Epithelial cell of esophagus (primary cell): Measurements from ENCODE around the gene SLCO2B1.

Experiments
- DNase-seq: peaks from one replicate; pipeline ENCODE4 v3.0.0; 2010; ENCODE audit warnings: low read depth
- H3K4me3 ChIP-seq: 2 replicates; pipeline ENCODE4 v1.5.1; 2011; ENCODE audit warnings: mild to moderate bottlenecking, low read length, control low read depth
- CTCF ChIP-seq: IDR thresholded peaks from 2 replicates; pipeline ENCODE4 v1.5.1; 2011; ENCODE audit warnings: low read depth, mild to moderate bottlenecking, low read length, control low read depth, inconsistent platforms; ENCODE audit not compliant: insufficient read depth; ENCODE audit errors: missing control alignments

The SLCO2B1 gene

GRCh38 chr11:75193711-75194110, 42.8 kb downstream of the SLCO2B1 start:
- TF ChIP-seq CTCF = no peak
- DNase-seq = no peak
- H3K4me3 ChIP-seq = no peak overlapping the region

- no peak overlapping the region for H3K4me3 ChIP-seq
- TF ChIP-seq CTCF = no peak
- no peak for DNase-seq
Measured at GRCh38 chr11:75194147-75194546, 43.2 kb downstream of the SLCO2B1 start.

DNA sequence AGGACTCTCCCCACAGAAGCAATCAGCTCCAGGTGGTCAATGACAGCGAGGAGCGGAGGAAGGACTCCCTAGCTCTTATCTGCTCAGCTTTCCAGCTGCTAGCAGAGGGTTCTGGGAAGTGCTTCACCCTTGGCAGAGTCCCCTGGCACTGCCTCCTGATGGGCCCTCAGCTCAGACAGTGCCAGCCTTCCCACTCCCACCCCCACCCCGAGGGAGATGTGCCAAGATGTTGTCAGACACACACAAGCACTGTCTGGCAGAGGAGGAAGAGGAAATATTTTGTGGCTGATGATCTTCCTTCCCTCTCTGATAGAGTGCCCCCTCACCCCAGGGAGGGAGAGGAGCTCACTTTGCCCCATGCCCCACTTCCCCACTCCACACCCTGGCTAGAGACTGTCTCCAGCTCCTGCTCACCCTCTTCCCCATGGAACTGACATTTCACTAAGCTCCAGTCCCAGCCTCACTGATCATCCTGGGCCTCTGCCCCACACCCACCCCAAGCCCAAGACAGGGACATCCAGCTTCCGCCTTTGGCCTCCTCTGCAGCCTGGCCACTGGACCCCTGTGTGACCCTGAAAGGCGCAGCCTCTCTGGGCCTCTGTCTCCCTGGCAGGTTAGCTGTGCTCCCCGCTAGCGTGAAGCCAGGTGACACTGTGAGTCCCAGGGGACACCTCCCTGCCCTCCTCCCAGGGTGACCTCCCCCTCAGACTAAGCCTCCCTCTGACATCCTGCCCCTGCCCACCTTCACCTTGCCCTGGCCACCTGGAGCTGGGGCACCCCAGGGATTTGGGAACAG, 44.5 kb downstream of the SLCO2B1 start:
- no peak for TF ChIP-seq CTCF
- DNase-seq = no peak
- H3K4me3 ChIP-seq = no peak overlapping the region

DNA sequence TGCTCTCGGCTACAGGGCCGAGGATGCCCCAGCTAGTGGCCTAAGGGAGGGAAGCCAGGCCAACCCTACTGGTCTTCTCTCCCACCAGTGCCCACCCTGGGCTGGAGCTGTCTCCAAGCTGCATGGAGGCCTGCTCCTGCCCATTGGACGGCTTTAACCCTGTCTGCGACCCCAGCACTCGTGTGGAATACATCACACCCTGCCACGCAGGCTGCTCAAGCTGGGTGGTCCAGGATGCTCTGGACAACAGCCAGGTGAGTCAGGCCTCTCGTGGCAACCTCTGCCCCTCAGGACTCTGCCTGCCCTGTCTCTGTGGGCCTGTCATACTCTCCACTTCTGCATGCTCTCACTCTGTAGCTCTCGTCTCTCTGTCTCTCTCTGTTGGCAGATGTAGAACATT, 45.5 kb downstream of the SLCO2B1 start:
- no peak for DNase-seq
- H3K4me3 ChIP-seq = no peak overlapping the region
- TF ChIP-seq CTCF = no peak

DNA sequence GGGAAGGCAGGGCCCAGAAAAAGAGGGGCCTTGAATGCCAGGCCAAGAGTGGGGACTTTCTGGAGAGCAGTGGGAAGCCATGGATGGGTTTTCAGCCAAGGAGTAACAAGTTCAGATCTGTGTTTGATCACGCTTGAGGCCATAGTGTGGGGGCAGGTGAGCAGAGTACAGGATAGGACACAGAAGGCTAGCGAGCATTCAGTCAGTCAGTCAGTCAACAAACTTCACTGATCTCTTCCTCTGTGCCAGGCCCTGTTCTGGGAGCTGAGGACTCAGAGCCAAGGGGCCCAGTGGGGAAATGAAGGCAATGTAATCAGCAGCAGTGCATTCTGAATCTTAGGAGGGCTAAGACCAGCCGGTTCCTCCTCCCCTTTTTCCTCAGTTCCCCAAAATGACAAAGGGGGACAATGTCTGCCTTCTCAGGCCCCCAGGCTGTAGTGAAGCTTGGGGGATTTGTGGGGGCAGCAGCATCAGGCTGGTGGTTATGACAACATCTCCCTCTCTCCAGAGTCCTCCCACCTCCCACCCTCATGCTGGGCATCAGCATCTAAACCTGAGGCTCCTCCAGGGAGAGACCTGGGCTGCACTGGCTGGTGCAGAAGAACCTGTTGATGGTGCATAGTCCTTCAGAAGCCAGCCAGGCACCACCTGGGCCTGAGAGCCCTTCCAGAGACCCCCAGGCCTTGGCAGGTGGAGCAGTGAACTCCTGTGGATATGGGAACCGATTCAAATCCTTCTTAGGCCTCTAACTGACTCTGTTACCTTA, 46.8 kb downstream of the SLCO2B1 start:
- H3K4me3 ChIP-seq = no peak overlapping the region
- no peak for DNase-seq
- TF ChIP-seq CTCF = no peak

DNA sequence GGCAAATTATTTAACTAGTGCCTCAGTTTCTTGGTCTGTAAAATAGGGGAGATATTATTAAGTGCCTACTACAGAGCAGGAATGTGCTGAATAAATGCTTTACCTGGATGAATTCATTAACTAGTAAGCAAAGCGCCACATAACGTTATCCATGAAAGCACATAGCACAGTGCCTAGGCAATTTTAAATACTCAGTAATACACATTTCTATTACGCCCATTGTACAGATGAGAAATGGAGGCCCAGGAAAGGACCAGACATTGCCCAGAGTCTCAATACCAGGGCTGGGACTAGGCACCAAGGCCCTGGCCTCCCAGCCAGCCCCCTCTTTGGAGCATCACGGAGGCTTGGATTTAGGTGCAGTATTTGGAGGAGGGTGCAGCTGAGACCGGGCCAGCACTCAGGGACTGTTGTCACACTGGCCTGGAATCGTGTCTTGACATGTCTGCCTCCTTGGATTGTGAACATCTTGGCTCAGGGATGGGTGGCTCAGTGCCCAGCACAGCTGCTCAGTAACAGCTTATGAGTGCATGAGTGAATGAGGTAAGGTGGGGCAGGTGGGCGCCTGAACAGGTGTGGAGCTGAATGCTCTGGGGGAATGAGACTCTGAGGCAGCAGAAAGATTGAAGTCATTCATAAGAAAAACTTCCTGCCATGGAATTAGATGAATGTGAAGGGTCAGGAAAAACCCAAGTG, 47.5 kb downstream of the SLCO2B1 start:
- DNase-seq = peak; percentile 57
- TF ChIP-seq CTCF = no peak
- H3K4me3 ChIP-seq = no peak overlapping the region
